Endothelial cell of umbilical vein (primary cell): Measurements from ENCODE around the gene SERPINB10.

Source experiments
- CTCF ChIP-seq, 2 donors: IDR thresholded peaks; 1 replicate in 1 of 2; 2 replicates in 1 of 2; pipeline ENCODE4 v1.5.1; 2011; ENCODE audit warnings: low read length in 2 of 2, mild to moderate bottlenecking in 2 of 2, moderate library complexity in 2 of 2, control low read depth in 1 of 2, inconsistent platforms in 1 of 2, low read depth in 1 of 2; ENCODE audit not compliant: insufficient read depth in 1 of 2; ENCODE audit errors: extremely low read depth in 1 of 2
- EZH2 ChIP-seq: IDR thresholded peaks from 2 replicates; pipeline ENCODE4 v1.6.1; 2012; ENCODE audit warnings: borderline replicate concordance, low read depth, mild to moderate bottlenecking, moderate library complexity, low read length, inconsistent platforms; ENCODE audit not compliant: severe bottlenecking
- MAX ChIP-seq: IDR thresholded peaks from 2 replicates; pipeline ENCODE4 v1.6.1; 2011; ENCODE audit not compliant: insufficient read depth, insufficient read length
- POLR2A ChIP-seq: IDR thresholded peaks from 2 replicates; pipeline ENCODE4 v1.6.1; 2012; ENCODE audit warnings: low read depth, mild to moderate bottlenecking, control low read depth, low read length
- POLR2AphosphoS5 ChIP-seq: IDR thresholded peaks from 2 replicates; pipeline ENCODE4 v1.6.1; 2012; ENCODE audit warnings: low read depth, mild to moderate bottlenecking, control low read depth, low read length, moderate library complexity; ENCODE audit not compliant: insufficient read depth

GRCh38 chr18:63975628-63976027 is 67.9 kb downstream of the SERPINB10 start:
- TF ChIP-seq POLR2A (no peak), CTCF (IDR thresholded peaks at IDR 0.05; ENCODE audit: extremely low read depth in 1 of 2, insufficient read depth in 1 of 2, low read depth in 1 of 2, low read length in 2 of 2) (no peak), EZH2 (no peak), POLR2AphosphoS5 (no peak), MAX (no peak)
